OCI-LY3 (cell line): ENCODE results near the gene MRPL50.

Source experiments
- H2AFZ ChIP-seq: fragments of 200-600, 300-600 bp; shearing (Covaris generic); 2 replicates; pipeline ENCODE4 v1.6.0; 2014; ENCODE audit warnings: antibody characterized with exemption, low read depth, low read length
- H3K27ac ChIP-seq: fragments of 200-600, 300-600 bp; sonication (generic); 2 replicates; pipeline ENCODE4 v1.5.1; 2014; ENCODE audit warnings: mild to moderate bottlenecking, low read length, moderate library complexity, mixed read lengths
- H3K27me3 ChIP-seq: fragments of 200-600, 300-600 bp; sonication (generic); 2 replicates; pipeline ENCODE4 v1.6.1; 2014; ENCODE audit warnings: low read depth, low read length, mixed read lengths
- H3K36me3 ChIP-seq: fragments of 200-600, 300-600 bp; sonication (generic); replicated peaks from 2 replicates; pipeline ENCODE3; 2014; ENCODE audit warnings: low read depth, low read length, mixed read lengths
- H3K4me1 ChIP-seq: fragments of 300-600, 200-600 bp; sonication (generic); 2 replicates; pipeline ENCODE4 v1.6.1; 2014; ENCODE audit warnings: low read length, mixed read lengths
- H3K4me2 ChIP-seq: fragments of 200-600, 300-600 bp; sonication (generic); 2 replicates; pipeline ENCODE4 v1.6.1; 2014; ENCODE audit warnings: low read length, mixed read lengths
- H3K4me3 ChIP-seq: fragments of 300-600, 200-600 bp; sonication (generic); 2 replicates; pipeline ENCODE4 v1.5.1; 2014; ENCODE audit warnings: antibody characterized with exemption, mild to moderate bottlenecking, low read length, moderate library complexity
- H3K79me2 ChIP-seq: fragments of 300-600, 200-600 bp; shearing (Covaris generic); 2 replicates; pipeline ENCODE4 v1.6.1; 2014; ENCODE audit warnings: mild to moderate bottlenecking, low read length, mixed read lengths
- H3K9ac ChIP-seq: fragments of 300-600, 200-600 bp; shearing (Covaris generic); 2 replicates; pipeline ENCODE4 v1.6.0; 2014; ENCODE audit warnings: mild to moderate bottlenecking, low read length, moderate library complexity
- H3K9me3 ChIP-seq: fragments of 200-600, 300-600 bp; shearing (Covaris generic); 2 replicates; pipeline ENCODE4 v1.6.1; 2014; ENCODE audit warnings: low read length, mixed read lengths; ENCODE audit not compliant: insufficient read depth
- H4K20me1 ChIP-seq: fragments of 200-600, 300-600 bp; sonication (generic); 2 replicates; pipeline ENCODE4 v1.6.1; 2016; ENCODE audit warnings: low read length, mixed read lengths; ENCODE audit not compliant: insufficient read depth
- CTCF ChIP-seq: fragments of 200-600, 300-600 bp; sonication (generic); IDR thresholded peaks from 2 replicates; pipeline ENCODE4 v1.5.1; 2014; ENCODE audit warnings: antibody characterized with exemption, low read length, low read depth
- EZH2phosphoT487 ChIP-seq: fragments of 200-600 bp; shearing (Covaris generic); IDR thresholded peaks from 2 replicates; pipeline ENCODE4 v1.6.1; 2018; ENCODE audit warnings: antibody characterized with exemption, mixed run types, low read depth

Gene MRPL50

DNA sequence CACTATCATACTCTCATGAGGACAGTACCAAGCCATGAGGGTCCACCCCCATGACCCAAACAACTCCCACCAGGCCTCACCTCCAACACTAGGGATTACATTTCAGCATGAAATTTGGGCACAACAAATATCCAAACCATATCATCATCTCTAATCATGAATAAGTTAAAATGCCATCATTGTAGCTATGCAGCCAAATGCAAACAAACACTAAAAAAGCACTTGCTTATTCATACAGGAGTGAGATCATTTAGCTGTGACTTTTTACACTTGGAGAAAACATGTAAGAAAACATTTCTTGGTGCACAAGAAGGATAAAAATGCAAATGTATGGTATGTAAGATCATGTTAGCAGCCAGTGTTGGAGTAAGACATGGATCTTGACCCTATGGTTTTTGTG lies 37.8 kb downstream of the MRPL50 start:
- Histone ChIP-seq H2AFZ (no peak overlapping the region), H3K79me2 (no peaks in the 10 kb centered on the region), H3K9me3 (no peaks in the 10 kb centered on the region), H4K20me1 (no peaks in the 10 kb centered on the region), H3K4me2 (no peak overlapping the region), H3K36me3 (no peaks in the 10 kb centered on the region), H3K4me1 (no peaks in the 10 kb centered on the region), H3K9ac (no peak overlapping the region), H3K4me3 (no peak overlapping the region), H3K27me3 (no peaks in the 10 kb centered on the region), H3K27ac (no peak overlapping the region)
- no peak for TF ChIP-seq CTCF
- TF ChIP-seq EZH2phosphoT487: no peak

GRCh38 chr9:101359679-101360078 lies 38.7 kb downstream of the MRPL50 start:
- Histone ChIP-seq H3K9ac (no peak overlapping the region), H3K36me3 (no peaks in the 10 kb centered on the region), H3K4me3 (no peak overlapping the region), H3K27ac (no peak overlapping the region), H3K4me1 (no peaks in the 10 kb centered on the region), H4K20me1 (no peaks in the 10 kb centered on the region), H3K9me3 (no peaks in the 10 kb centered on the region), H3K79me2 (no peaks in the 10 kb centered on the region), H3K27me3 (no peaks in the 10 kb centered on the region), H3K4me2 (no peak overlapping the region), H2AFZ (no peak overlapping the region)
- no peak for TF ChIP-seq EZH2phosphoT487
- no peak for TF ChIP-seq CTCF

DNA sequence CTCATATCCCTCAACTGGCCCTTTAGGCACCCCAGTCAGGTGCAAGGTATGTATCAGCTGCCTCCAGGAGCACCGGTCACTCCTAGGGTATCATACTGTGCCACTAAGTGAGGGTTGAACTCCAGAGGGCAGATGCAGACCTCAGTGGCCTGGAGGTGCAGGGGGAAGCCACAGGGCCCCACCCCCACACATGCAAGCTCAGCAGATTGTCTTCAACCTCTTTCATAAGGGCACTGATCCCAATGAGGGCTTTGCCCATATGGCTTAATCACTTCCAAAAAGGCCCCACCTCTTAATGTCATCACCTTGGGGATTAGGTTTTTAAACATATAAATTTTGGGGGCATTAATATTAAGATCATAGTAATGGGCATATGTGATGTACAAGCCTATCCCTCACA lies 41.8 kb downstream of the MRPL50 start:
- no peak overlapping the region for H3K9ac ChIP-seq
- H3K36me3 ChIP-seq: no peaks in the 10 kb centered on the region
- no peaks in the 10 kb centered on the region for H3K4me1 ChIP-seq
- H3K4me3 ChIP-seq: no peak overlapping the region
- no peaks in the 10 kb centered on the region for H4K20me1 ChIP-seq
- no peaks in the 10 kb centered on the region for H3K79me2 ChIP-seq
- no peak overlapping the region for H3K27ac ChIP-seq
- H2AFZ ChIP-seq: no peak overlapping the region
- TF ChIP-seq CTCF: no peak
- no peak for TF ChIP-seq EZH2phosphoT487
- H3K4me2 ChIP-seq: no peak overlapping the region
- H3K9me3 ChIP-seq: no peaks in the 10 kb centered on the region
- H3K27me3 ChIP-seq: no peaks in the 10 kb centered on the region

DNA sequence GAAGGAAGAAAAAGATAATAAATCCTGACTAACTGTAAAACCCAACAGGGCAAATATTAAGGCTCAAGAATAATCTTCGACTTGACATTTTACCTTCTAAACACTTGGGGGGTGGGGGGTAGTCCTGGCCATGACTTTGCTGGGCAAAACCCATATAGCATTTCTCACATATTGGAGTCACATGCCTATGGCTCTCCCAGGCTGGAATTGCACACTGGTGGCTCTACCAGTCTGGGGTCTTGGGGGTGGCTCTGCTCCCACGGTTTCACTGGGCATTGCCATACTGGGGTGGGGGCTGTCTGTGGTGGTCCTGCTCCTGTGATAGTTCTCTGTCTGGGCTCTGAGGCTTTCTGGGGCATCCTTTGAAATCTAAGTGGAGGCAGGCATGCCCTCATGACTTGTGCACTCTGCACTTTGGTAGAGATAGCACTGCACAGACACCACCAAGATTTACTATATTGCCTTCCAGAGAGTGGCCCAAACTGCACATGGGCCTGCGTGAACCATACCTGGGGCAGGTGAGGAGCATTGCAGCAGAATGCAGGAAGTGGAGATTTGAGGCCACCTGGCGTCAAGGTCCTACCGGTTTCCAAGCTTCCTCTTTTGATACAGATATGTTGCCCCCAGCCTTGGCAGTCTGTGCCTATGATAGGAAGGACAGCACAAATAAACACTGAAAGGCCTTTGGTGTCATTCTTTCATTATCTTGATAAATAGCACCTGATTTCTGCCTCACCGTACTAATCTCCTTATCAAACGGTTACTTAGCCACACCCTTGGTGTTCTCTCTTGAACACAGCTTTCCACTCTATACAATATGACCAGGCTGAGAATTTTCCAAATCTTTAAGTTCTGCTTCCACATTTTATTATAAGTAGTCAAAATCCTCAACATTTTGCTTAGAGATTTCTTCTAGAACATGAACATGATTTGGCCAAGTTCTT lies 43.4 kb downstream of the MRPL50 start:
- no peaks in the 10 kb centered on the region for H3K79me2 ChIP-seq
- no peaks in the 10 kb centered on the region for H3K9me3 ChIP-seq
- TF ChIP-seq EZH2phosphoT487: no peak
- no peak for TF ChIP-seq CTCF
- no peaks in the 10 kb centered on the region for H3K27me3 ChIP-seq
- no peak overlapping the region for H3K4me3 ChIP-seq
- H3K9ac ChIP-seq: no peak overlapping the region
- no peak overlapping the region for H3K4me2 ChIP-seq
- no peak overlapping the region for H3K27ac ChIP-seq
- H2AFZ ChIP-seq: no peak overlapping the region
- no peaks in the 10 kb centered on the region for H3K4me1 ChIP-seq
- H3K36me3 ChIP-seq: no peaks in the 10 kb centered on the region
- no peaks in the 10 kb centered on the region for H4K20me1 ChIP-seq
